Testis (tissue), 2 donors: Measurements from ENCODE around the gene HOXB4.

Experiments used
- POLR2A ChIP-seq: fragments of 450-650 bp; IDR thresholded peaks from one replicate; pipeline ENCODE4 v1.6.1; 2017; ENCODE audit warnings: antibody characterized with exemption, mild to moderate bottlenecking, moderate library complexity
- TF ChIP-seq, protein P1 (sequence below), 3 experiments: fragments of 450-650 bp in 2 of 3; fragments of 200-600 bp in 1 of 3; sonication (generic) in 1 of 3; IDR thresholded peaks; one replicate each; pipeline ENCODE4 v1.5.1; 2016 to 2019; ENCODE audit warnings: antibody characterized with exemption in 3 of 3, mild to moderate bottlenecking in 2 of 3, moderate library complexity in 1 of 3

DNA sequence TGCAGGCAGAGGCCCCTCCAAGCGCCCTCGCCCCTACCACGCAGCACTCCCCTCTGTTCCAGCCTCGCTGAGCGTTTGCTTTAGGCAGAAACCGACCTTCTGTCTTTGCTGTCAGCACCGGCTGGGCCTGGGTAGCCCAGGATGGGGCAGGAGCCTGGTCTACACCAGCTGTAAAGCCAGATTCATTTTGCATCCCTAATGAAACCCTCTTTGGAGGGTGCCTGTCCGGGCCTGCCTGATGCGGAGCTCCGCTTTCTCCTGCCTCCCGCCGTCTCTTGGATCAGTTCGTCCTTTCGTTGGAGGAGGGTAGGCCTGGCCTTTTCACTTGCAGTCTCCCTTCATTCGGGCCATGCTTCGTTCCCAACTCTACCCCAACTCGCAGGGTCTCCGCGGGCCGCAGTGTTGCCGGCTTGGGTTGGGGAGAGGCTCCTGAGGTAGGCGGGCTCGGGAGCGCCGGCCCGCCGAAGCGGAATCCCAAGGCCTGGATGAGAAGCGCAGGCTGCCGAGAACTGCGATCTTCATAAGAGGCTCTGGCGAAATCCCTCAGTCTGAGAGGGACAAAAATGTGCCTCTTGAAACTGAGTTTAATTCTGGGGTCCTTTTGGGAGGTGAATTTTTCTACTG lies 41.8 kb upstream of the HOXB4 start:
- TF ChIP-seq, protein P1, sequence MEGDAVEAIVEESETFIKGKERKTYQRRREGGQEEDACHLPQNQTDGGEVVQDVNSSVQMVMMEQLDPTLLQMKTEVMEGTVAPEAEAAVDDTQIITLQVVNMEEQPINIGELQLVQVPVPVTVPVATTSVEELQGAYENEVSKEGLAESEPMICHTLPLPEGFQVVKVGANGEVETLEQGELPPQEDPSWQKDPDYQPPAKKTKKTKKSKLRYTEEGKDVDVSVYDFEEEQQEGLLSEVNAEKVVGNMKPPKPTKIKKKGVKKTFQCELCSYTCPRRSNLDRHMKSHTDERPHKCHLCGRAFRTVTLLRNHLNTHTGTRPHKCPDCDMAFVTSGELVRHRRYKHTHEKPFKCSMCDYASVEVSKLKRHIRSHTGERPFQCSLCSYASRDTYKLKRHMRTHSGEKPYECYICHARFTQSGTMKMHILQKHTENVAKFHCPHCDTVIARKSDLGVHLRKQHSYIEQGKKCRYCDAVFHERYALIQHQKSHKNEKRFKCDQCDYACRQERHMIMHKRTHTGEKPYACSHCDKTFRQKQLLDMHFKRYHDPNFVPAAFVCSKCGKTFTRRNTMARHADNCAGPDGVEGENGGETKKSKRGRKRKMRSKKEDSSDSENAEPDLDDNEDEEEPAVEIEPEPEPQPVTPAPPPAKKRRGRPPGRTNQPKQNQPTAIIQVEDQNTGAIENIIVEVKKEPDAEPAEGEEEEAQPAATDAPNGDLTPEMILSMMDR (IDR thresholded peaks at IDR 0.05): no peak
- TF ChIP-seq POLR2A: no peak
